GM19397 (cell line): ENCODE data around the gene C9orf78.

ENCODE experiments used
- ATAC-seq: cut with Tn5 transposase; IDR thresholded peaks from one replicate; pipeline ENCODE4 v1.9.1; 2021; ENCODE audit warnings: mild to moderate bottlenecking, moderate library complexity; ENCODE audit not compliant: unreplicated experiment

The C9orf78 gene

GRCh38 chr9:129835128-129835859 is at the start of gene C9orf78, which contains the start of gene USP20:
TSS of gene C9orf78 (minus strand) at chr9:129835275. CDS start at chr9:129835221, 54 bp downstream.
TSS of gene USP20 (plus strand) at chr9:129835458. CDS start at chr9:129852556, 17,098 bp downstream.
- peak; percentile 91 for ATAC-seq

GRCh38 chr9:129884220-129885017 is 49.3 kb upstream of the C9orf78 start:
- peak; percentile 43 for ATAC-seq

- no peak for ATAC-seq
Measured at GRCh38 chr9:129881547-129882324, 46.7 kb upstream of the C9orf78 start.

GRCh38 chr9:129880654-129881546 is 45.8 kb upstream of the C9orf78 start:
- ATAC-seq, result no peak

- no peak for ATAC-seq
Measured at GRCh38 chr9:129879991-129880653, 45.0 kb upstream of the C9orf78 start.

- no peak for ATAC-seq
Measured at GRCh38 chr9:129879103-129879699, 44.1 kb upstream of the C9orf78 start.

- ATAC-seq, result no peak
Measured at GRCh38 chr9:129878291-129878690, 43.2 kb upstream of the C9orf78 start.

GRCh38 chr9:129876815-129877214 is 41.7 kb upstream of the C9orf78 start:
- no peak for ATAC-seq

GRCh38 chr9:129875687-129876395 is 40.8 kb upstream of the C9orf78 start:
- no peak for ATAC-seq

GRCh38 chr9:129875181-129875611 is 40.1 kb upstream of the C9orf78 start:
- ATAC-seq, result no peak

GRCh38 chr9:129874261-129875101 is 39.4 kb upstream of the C9orf78 start:
- no peak for ATAC-seq

GRCh38 chr9:129873563-129874190 is 38.6 kb upstream of the C9orf78 start:
- no peak for ATAC-seq

GRCh38 chr9:129871046-129871445 is 36.0 kb upstream of the C9orf78 start:
- no peak for ATAC-seq

- no peak for ATAC-seq
Measured at GRCh38 chr9:129869585-129870501, 34.8 kb upstream of the C9orf78 start.

GRCh38 chr9:129868872-129869486 is 33.9 kb upstream of the C9orf78 start:
- no peak for ATAC-seq
